HL-60 (cell line): ENCODE results near the gene CRX.
"Not testable (repeated sequence)": the region's sequence is repeated elsewhere in the genome, so short reads cannot be mapped to it uniquely, and the experiment has no call there.

ENCODE experiments used
- POLR2AphosphoS5 ChIP-seq: IDR thresholded peaks from 2 replicates; pipeline ENCODE4 v1.6.1; 2012; ENCODE audit warnings: low read depth
- TF ChIP-seq, protein P1 (sequence below): IDR thresholded peaks from one replicate; pipeline ENCODE4 v1.5.1; 2011; ENCODE audit warnings: low read length, control low read depth, inconsistent platforms; ENCODE audit not compliant: insufficient read depth

DNA sequence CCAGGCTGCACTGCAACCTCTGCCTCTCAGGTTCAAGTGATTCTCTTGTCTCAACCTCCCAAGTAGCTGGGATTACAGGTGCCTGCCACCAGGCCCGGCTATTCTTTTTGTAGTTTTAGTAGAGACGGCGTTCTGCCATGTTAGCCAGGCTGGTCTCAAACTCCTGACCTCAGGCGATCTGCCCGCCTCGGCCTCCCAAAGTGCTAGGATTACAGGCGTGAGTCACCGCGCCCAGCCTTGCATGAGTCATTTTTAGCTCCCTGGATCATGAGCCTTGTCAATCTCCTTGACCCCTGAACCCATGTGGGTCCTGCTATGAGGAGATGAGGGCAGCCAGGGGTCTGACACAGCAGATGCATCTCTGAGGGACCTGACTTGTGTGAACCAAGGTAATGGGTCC is 36.5 kb downstream of the CRX start:
- TF ChIP-seq, protein P1, sequence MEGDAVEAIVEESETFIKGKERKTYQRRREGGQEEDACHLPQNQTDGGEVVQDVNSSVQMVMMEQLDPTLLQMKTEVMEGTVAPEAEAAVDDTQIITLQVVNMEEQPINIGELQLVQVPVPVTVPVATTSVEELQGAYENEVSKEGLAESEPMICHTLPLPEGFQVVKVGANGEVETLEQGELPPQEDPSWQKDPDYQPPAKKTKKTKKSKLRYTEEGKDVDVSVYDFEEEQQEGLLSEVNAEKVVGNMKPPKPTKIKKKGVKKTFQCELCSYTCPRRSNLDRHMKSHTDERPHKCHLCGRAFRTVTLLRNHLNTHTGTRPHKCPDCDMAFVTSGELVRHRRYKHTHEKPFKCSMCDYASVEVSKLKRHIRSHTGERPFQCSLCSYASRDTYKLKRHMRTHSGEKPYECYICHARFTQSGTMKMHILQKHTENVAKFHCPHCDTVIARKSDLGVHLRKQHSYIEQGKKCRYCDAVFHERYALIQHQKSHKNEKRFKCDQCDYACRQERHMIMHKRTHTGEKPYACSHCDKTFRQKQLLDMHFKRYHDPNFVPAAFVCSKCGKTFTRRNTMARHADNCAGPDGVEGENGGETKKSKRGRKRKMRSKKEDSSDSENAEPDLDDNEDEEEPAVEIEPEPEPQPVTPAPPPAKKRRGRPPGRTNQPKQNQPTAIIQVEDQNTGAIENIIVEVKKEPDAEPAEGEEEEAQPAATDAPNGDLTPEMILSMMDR: not testable (repeated sequence)
- not testable (repeated sequence) for TF ChIP-seq POLR2AphosphoS5
